IPS-15b (cell line): ENCODE data around the gene TXLNB.
"Not testable (repeated sequence)": the region's sequence is repeated elsewhere in the genome, so short reads cannot be mapped to it uniquely, and the experiment has no call there.

Source experiments
- H3K27me3 ChIP-seq: one replicate; pipeline ENCODE4 v1.6.1; 2013; ENCODE audit warnings: low read length; ENCODE audit not compliant: control insufficient read depth, insufficient read depth
- H3K36me3 ChIP-seq: one replicate; pipeline ENCODE4 v1.6.1; 2013; ENCODE audit warnings: low read length; ENCODE audit not compliant: control insufficient read depth, insufficient read depth
- H3K4me1 ChIP-seq: one replicate; pipeline ENCODE4 v1.6.1; 2013; ENCODE audit warnings: mild to moderate bottlenecking, low read length; ENCODE audit not compliant: control insufficient read depth, insufficient read depth
- H3K4me3 ChIP-seq: one replicate; pipeline ENCODE4 v1.5.1; 2013; ENCODE audit warnings: low read depth, low read length
- H3K9ac ChIP-seq: one replicate; pipeline ENCODE4 v1.6.1; 2013; ENCODE audit warnings: low read depth, mild to moderate bottlenecking, low read length
- H3K9me3 ChIP-seq: one replicate; pipeline ENCODE4 v1.6.1; 2013; ENCODE audit warnings: mild to moderate bottlenecking, low read length; ENCODE audit not compliant: control insufficient read depth, insufficient read depth

The TXLNB gene

DNA sequence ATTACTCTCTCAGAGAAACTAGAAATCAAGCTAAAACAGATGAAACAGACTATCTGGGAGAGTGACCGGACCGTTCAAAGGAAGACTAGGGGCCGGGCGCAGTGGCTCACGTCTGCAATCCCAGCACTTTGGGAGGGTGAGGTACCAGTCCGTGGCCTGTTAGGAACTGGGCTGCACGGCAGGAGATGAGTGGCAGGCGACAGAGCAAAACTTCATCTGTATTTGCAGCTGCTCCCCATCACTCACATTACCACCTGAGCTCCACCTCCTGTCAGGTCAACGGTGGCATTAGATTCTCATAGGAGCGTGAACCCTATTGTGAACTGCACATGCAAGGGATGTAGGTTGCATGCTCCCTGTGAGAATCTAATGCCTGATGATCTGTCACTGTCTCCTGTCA, 5.4 kb downstream of the TXLNB start:
- H3K27me3 ChIP-seq, H3K4me3 ChIP-seq, H3K9me3 ChIP-seq, H3K4me1 ChIP-seq, H3K9ac ChIP-seq, H3K36me3 ChIP-seq: not testable (repeated sequence)

DNA sequence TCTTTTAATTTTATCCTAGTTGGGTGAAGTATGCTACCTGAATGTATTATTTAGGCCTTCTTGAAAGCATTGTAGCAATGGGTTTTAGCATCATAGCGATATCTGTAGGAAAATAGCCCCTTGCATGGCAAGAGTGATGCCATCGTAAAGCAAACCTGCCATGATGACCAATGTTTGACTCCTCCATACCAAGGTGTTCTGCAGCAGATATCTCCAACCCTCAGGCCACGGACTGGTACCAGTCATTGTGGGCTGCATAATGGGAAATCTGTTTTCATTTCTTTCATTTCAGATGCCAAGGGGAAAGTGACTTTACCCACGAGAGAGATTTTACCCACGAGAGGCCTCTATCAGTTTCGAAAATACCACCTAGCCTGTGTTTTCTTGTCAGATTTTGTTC, 6.2 kb downstream of the TXLNB start:
- H3K27me3 ChIP-seq: no peaks in the 10 kb centered on the region
- H3K9me3 ChIP-seq: no peaks in the 10 kb centered on the region
- H3K36me3 ChIP-seq: no peaks in the 10 kb centered on the region
- no peak overlapping the region for H3K9ac ChIP-seq
- H3K4me3 ChIP-seq: no peak overlapping the region
- no peaks in the 10 kb centered on the region for H3K4me1 ChIP-seq

DNA sequence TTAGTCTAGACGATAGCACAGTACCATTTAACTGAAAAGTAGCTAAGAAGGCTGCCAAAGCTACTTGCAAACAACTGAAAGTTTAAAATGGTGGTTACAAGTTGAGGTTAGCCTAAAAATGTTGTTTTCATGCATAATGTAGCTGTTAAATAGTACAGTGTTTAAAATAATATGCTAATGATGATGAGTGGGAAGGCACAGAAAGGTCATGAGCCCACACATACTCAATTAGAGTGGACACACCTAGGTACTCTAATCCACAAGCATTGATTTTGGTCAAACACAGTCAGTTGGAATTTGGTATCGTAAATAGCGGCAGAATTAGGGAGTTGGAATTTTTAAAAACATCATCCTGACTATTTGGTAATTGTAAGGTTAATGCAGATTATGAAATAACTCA, 7.0 kb downstream of the TXLNB start:
- Histone ChIP-seq H3K9me3 (no peaks in the 10 kb centered on the region), H3K36me3 (no peaks in the 10 kb centered on the region), H3K9ac (no peak overlapping the region), H3K4me1 (no peaks in the 10 kb centered on the region), H3K27me3 (no peaks in the 10 kb centered on the region), H3K4me3 (no peak overlapping the region)

DNA sequence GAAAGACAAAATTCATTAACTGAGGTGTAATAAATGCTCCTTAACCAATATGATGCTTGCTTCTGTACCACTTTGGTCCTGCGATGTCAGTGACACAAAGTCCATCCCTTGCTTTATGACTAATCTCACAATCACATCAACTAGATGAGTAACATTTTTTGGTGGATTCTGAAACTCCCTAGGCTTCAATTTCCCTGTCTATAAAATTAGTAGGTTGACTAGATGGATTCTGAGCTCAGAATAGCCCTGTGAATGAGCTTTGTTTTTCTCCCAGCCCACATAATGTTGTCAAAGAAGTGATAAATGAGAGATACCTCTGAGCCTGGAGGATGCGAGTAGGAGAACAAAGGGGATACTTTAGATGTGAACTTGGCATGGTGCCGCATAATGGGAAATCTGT, 9.1 kb downstream of the TXLNB start:
- Histone ChIP-seq H3K4me1 (no peaks in the 10 kb centered on the region), H3K27me3 (no peaks in the 10 kb centered on the region), H3K4me3 (no peak overlapping the region), H3K9ac (no peak overlapping the region), H3K9me3 (no peaks in the 10 kb centered on the region), H3K36me3 (no peaks in the 10 kb centered on the region)

DNA sequence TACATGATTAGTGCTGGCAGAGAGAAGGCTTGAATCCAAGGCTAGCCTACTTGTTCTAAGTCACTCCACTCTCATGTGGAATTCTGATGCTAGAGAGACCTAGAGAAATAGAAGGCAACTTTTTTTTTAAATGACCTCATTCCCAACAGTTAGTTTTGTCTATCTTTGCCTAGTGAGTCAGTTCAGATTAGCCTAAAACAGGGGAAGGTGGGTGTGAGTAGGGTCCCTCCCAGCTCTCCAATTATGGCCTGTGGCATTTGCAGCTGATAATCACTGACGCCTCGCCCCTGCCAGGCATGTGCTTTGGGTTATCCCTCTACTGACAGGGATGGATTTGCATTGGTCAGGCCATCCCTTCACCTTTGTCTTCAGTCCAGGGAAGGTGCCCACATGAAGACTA, 13.6 kb downstream of the TXLNB start:
- no peaks in the 10 kb centered on the region for H3K4me1 ChIP-seq
- H3K27me3 ChIP-seq: no peaks in the 10 kb centered on the region
- H3K9ac ChIP-seq: no peak overlapping the region

DNA sequence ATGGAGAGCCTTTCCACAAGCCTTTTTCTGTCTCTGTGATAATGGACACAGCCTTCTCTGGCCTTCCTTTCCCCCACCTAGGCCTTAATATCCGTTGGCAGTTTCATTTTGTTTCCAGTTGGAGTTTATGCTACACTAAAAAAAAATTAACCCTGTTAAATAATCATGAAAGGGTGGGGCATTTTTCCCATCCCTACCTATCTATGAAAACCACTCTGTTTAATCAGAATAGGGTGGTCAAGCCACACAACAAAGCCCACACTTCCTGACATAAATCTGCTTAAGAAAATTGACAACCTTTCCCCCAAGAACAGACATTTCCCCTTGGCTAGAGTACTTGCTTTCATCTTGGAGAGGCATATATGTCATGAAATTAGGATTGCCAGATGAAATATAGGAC, 14.2 kb downstream of the TXLNB start:
- H3K36me3 ChIP-seq: no peaks in the 10 kb centered on the region
- H3K9ac ChIP-seq: no peak overlapping the region
- no peaks in the 10 kb centered on the region for H3K9me3 ChIP-seq
- H3K4me3 ChIP-seq: no peak overlapping the region
- no peaks in the 10 kb centered on the region for H3K27me3 ChIP-seq
- no peaks in the 10 kb centered on the region for H3K4me1 ChIP-seq

More for the DNA sequence above, 13.6 kb downstream of the TXLNB start:
- Histone ChIP-seq H3K36me3 (no peaks in the 10 kb centered on the region), H3K4me3 (no peak overlapping the region), H3K9me3 (no peaks in the 10 kb centered on the region)

DNA sequence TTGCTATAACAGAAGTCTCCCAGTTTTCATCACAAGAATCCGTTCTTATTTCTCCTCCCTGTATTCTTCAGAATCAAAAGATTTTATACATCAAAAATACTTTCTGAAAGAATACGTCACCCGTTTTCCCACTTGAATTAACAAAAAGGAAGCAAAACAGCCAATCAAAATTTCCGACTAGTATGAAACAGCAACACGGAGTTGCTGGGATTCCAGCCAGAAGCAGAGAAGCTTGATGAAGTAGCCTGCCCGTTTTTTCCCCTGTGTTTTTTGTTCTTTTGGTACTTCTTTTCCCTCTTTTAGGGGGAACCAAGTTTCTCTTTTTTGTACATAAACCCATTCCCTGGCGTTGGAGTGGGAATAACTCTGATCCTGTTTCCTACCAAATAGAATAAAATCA, 14.6 kb downstream of the TXLNB start:
- H3K4me3 ChIP-seq: no peak overlapping the region
- no peaks in the 10 kb centered on the region for H3K4me1 ChIP-seq
- H3K9ac ChIP-seq: no peak overlapping the region

DNA sequence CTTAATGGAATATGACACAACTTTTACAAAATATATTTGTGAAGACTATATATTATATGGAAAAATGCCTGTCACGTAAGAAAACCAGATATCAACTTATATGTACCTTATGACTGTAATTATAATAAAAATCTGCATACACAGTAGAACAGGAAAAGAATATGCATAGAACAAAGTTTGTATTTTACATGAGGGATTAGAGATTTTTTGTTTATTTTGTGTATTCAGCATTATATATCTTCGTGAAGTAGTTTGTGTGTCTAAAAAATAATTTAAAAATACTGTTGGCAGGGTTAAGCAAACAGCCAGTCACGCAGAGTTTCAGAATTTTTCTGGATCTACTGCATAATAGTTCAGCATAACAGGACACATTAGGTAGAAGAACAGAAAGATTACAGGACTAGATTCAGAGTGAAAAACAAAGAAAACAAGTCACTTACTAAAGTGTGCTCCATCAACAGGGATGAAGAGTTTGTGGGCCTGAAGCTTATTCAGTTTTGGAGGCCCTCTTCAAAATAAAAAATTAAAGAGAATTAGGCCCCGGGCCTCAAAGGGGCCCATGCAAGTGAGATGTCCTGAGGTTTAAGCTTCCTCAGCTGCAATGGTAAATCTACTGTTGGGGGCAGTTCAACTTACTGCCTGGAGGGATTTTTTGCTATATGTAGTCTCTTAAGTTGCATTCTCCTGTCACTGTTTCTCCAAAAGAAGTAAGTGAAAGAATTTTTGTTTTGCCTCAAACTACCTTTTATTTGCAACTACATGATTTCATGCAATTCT, 16.3 kb downstream of the TXLNB start:
- H3K36me3 ChIP-seq: no peaks in the 10 kb centered on the region
- no peaks in the 10 kb centered on the region for H3K4me1 ChIP-seq
- H3K27me3 ChIP-seq: no peaks in the 10 kb centered on the region
- H3K9me3 ChIP-seq: no peaks in the 10 kb centered on the region
- H3K4me3 ChIP-seq: no peak overlapping the region
- H3K9ac ChIP-seq: no peak overlapping the region

More for the DNA sequence above, 14.6 kb downstream of the TXLNB start:
- Histone ChIP-seq H3K36me3 (no peaks in the 10 kb centered on the region), H3K9me3 (no peaks in the 10 kb centered on the region), H3K27me3 (no peaks in the 10 kb centered on the region)

DNA sequence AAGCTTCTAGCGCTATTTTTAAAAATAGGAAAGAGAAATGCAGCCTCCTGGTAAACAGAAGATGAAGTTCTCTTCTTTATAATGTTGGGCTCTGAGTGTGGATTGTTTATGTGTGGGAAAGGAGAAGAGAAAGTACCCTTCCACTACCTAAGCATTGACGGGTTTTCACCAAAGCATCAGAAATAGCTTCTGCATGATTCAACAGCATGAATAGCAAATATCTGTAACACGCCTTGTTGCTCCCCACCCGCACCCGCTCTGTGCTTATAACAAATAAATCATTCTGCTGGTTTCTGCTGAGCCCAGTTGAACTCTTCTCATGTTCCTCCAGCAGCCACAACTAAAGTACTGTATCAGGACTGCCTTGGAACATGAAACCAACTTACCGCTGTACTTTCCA, 20.7 kb downstream of the TXLNB start:
- Histone ChIP-seq H3K4me3 (no peak overlapping the region), H3K36me3 (no peaks in the 10 kb centered on the region), H3K27me3 (no peaks in the 10 kb centered on the region), H3K9me3 (no peaks in the 10 kb centered on the region), H3K4me1 (no peaks in the 10 kb centered on the region), H3K9ac (no peak overlapping the region)

DNA sequence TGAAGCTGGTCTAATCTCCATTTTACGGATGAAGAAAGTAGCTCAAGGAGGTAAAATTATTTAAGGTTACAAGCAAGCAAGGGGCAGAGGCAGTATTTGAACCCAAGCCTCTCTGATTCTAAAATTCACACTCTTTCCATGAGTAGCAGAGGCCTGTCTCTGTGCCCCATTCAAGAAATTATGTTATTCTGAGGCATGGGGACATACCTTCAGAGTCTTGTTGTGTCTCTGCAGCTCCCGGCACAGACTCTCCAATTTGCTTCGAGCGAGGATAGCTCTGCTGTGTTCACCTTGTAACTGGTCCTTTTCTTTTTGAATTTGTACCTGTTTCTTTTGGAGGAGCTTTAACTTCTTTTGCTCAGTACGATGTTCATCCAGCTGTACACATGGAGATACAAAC, 21.5 kb downstream of the TXLNB start:
- H3K36me3 ChIP-seq: no peaks in the 10 kb centered on the region
- no peak overlapping the region for H3K9ac ChIP-seq
- H3K4me1 ChIP-seq: no peaks in the 10 kb centered on the region
- no peaks in the 10 kb centered on the region for H3K9me3 ChIP-seq
- no peaks in the 10 kb centered on the region for H3K27me3 ChIP-seq
- H3K4me3 ChIP-seq: no peak overlapping the region

DNA sequence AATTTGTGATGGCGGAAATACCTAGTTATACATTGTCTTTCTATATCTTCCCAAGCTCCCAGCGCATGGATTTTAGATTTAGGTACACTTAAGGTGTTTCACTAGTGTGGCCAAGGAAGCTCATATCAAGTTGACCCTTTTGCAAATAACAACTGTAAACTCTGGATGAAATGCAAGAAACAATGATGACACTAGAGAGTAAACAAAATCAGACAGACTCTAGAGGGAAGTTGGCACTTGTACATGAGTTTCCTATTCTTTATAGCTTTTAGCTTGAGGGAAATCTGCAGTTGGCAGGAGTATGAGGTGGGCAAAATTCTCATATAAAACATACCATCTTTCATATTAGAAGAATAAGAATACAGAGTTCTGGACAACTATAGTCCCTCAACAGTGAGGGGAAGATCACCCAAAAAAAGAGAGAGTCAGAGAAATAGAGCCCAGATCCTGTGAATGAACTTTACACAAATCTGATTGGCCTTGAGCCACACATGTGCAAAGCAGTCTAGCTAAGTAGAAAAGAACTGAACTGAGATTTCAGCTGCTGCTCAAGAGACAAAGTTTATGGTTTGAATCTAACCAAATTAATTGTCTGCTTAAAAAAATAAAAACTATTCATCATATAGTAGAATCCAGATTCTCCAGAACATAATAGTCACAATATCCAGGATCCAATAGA, 26.1 kb downstream of the TXLNB start:
- Histone ChIP-seq H3K4me3 (no peak overlapping the region), H3K27me3 (no peaks in the 10 kb centered on the region), H3K9ac (no peak overlapping the region), H3K4me1 (no peaks in the 10 kb centered on the region), H3K36me3 (no peaks in the 10 kb centered on the region), H3K9me3 (no peaks in the 10 kb centered on the region)
